ENCODE data around the gene PTPRK. TPM values are rescaled to one million over a fixed set of nuclear protein-coding genes. Genes with fewer than 3 reads are reported as not detected.

The PTPRK gene
- total RNA-seq, 1 donor from 2014 or later = 18.4 TPM

DNA sequence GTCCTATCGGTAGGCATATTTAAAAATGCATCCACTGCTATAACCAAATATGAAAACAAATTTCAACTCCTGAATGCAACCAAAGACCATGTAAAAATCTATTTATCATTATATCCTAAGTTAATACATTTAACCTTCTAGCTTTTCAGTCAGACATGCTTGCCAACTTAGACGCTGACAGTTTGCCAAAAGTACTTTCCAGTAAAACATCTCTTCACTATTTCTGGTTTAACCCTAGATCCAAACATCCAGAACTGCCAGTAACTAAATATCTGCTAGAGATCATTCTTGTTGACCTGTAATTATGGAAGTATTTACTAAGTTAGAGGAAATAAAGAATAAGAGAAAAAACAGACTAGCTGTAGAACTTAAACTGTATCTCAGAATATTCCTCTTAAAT, 409.3 kb downstream of the PTPRK start:
- Histone ChIP-seq H3K9me3 (replicated peaks) (no peaks in the 10 kb centered on the region), H3K4me1 (peaks cover 65% of the 10 kb centered on the region), H3K36me3 (no peaks in the 10 kb centered on the region), H3K4me3 (no peak overlapping the region), H3K27me3 (ENCODE audit: low read depth) (no peaks in the 10 kb centered on the region), H3K27ac (replicated peaks) (no peak overlapping the region)
- no peak for DNase-seq
- TF ChIP-seq, protein P1, sequence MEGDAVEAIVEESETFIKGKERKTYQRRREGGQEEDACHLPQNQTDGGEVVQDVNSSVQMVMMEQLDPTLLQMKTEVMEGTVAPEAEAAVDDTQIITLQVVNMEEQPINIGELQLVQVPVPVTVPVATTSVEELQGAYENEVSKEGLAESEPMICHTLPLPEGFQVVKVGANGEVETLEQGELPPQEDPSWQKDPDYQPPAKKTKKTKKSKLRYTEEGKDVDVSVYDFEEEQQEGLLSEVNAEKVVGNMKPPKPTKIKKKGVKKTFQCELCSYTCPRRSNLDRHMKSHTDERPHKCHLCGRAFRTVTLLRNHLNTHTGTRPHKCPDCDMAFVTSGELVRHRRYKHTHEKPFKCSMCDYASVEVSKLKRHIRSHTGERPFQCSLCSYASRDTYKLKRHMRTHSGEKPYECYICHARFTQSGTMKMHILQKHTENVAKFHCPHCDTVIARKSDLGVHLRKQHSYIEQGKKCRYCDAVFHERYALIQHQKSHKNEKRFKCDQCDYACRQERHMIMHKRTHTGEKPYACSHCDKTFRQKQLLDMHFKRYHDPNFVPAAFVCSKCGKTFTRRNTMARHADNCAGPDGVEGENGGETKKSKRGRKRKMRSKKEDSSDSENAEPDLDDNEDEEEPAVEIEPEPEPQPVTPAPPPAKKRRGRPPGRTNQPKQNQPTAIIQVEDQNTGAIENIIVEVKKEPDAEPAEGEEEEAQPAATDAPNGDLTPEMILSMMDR (IDR thresholded peaks at IDR 0.05; ENCODE audit: borderline replicate concordance) = no peak
- intact Hi-C loops (cut with micrococcal nuclease) = no loop called here

DNA sequence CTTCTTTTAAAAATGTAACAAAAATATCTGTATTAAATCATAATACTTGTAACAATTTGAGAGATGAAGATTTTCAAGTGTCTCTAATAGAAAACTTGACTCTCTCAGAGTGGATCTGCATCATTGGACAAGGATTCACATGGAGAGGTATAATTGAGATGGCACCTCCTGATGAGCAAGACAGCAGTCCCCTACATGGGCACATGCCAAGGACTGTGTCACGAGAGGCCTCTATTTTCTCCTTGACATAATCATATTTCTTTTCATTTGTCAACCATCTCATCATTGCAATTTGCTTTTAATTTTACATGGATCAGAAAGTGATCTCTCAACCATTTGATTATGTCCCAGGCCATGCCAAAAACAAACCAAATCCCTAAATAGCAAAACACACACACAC, 412.7 kb downstream of the PTPRK start:
- Histone ChIP-seq H3K36me3 (no peaks in the 10 kb centered on the region), H3K4me1 (peaks cover 36% of the 10 kb centered on the region), H3K27ac (replicated peaks) (no peak overlapping the region), H3K9me3 (replicated peaks) (no peaks in the 10 kb centered on the region), H3K4me3 (no peak overlapping the region), H3K27me3 (ENCODE audit: low read depth) (no peaks in the 10 kb centered on the region)
- no peak for DNase-seq
- TF ChIP-seq, protein P1 (IDR thresholded peaks at IDR 0.05; ENCODE audit: borderline replicate concordance) = no peak
- intact Hi-C loops (cut with micrococcal nuclease) = no loop called here

DNA sequence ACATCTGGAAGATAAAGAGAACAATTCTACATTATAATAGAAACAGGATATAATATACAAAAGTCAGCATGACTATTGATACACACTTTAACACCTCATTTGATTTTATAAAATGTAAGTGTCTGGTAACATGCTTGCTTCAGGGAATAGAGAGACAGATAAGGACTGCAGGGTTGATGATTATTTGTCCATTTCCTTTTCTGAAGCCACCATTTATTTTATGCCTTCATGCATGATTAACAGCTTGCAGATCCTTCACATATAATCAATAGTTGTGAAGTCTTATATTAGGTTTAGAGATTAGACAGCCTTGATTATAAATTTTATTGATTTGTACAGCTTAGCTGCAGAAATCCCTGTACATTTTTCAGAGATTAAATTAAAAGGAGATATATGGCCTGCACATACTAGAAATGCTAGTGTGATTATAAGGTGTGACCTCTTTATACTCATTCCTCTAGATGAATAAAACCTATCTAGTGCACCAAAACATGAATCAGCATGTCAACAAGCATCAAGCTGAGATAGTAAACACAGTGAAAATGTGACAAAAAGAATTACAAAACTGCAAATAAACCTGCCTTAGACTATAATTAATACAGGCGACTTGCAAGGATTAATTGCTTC, 420.7 kb downstream of the PTPRK start:
- Histone ChIP-seq H3K27ac (replicated peaks) (no peak overlapping the region), H3K4me1 (peaks cover 40% of the 10 kb centered on the region), H3K9me3 (replicated peaks) (no peaks in the 10 kb centered on the region), H3K27me3 (ENCODE audit: low read depth) (no peaks in the 10 kb centered on the region), H3K36me3 (no peaks in the 10 kb centered on the region), H3K4me3 (no peak overlapping the region)
- TF ChIP-seq, protein P1 (IDR thresholded peaks at IDR 0.05; ENCODE audit: borderline replicate concordance) = no peak
- no peak for DNase-seq
- intact Hi-C loops (cut with micrococcal nuclease) = no loop called here

DNA sequence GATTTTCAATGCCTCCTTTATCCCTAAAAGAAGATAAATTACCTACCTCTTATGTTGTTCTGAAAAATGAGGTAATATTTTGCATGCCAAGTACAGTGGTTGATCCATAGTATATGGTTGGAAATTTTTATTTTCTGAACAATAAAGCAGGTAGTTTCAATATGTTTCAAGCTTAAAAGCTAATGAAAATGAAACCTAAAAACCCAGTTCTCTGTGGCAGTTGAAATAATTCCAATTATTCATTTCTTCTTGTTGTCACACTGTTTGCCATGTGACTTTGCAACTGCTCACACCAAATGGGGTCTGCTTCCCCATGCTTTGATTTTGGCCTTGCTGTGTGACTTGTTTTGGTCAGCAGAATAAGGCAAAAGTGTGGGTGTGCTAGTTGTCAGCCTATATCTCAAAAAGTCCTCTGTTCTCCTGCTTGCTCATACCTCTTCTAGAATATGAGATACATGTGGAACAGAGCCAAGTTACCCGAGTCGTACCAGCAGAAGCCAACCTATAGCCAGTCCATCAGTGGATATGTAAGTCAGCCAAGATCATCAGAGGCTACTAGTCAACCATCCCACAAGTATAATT, 422.3 kb downstream of the PTPRK start:
- no peaks in the 10 kb centered on the region for H3K27me3 ChIP-seq (ENCODE audit: low read depth)
- no peak for DNase-seq
- TF ChIP-seq, protein P1 (IDR thresholded peaks at IDR 0.05; ENCODE audit: borderline replicate concordance) = no peak
- peaks cover 40% of the 10 kb centered on the region for H3K4me1 ChIP-seq
- no peak overlapping the region for H3K4me3 ChIP-seq
- H3K9me3 ChIP-seq (replicated peaks) = no peaks in the 10 kb centered on the region
- H3K27ac ChIP-seq (replicated peaks) = no peak overlapping the region
- H3K36me3 ChIP-seq = no peaks in the 10 kb centered on the region
- intact Hi-C loops (cut with micrococcal nuclease) = no loop called here

DNA sequence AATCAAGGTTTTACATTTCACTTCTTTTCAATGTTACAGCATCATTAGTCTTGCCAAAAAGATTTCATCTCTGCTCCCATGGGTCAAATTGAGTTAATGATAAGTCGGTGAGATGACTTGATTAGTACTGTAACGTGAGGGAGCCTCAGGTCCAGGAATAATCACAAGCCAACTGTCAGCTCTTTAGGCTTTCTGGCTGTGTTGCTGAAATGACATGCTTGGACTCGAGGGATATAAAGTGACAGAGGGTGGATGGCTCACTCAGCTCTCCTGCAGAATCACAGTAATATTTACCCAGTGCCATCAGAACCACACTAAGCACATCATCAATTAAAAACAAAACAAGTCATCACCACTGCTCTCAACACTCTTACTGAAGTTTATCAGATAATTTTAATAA, 423.4 kb downstream of the PTPRK start:
- Histone ChIP-seq H3K4me1 (peaks cover 40% of the 10 kb centered on the region), H3K27me3 (ENCODE audit: low read depth) (no peaks in the 10 kb centered on the region), H3K27ac (replicated peaks) (no peak overlapping the region), H3K4me3 (no peak overlapping the region), H3K36me3 (no peaks in the 10 kb centered on the region), H3K9me3 (replicated peaks) (no peaks in the 10 kb centered on the region)
- TF ChIP-seq, protein P1 (IDR thresholded peaks at IDR 0.05; ENCODE audit: borderline replicate concordance) = no peak
- no peak for DNase-seq
- intact Hi-C loops (cut with micrococcal nuclease) = no loop called here

Data from left ventricle myocardium inferior (tissue), 1 donor.